PC-9 (cell line): ENCODE measurements around the gene SLC5A9.

Experiments
- EZH2 ChIP-seq: fragments of 200-600 bp; sonication (generic); IDR thresholded peaks from 2 replicates; pipeline ENCODE4 v1.8.0; 2017; ENCODE audit warnings: antibody characterized with exemption, low read depth
- TF ChIP-seq, protein P1 (sequence below): fragments of 200-600 bp; sonication (generic); conservative IDR thresholded peaks from 2 replicates; pipeline ENCODE4 v1.6.1; 2017; ENCODE audit warnings: mixed run types, antibody characterized with exemption, mild to moderate bottlenecking, moderate library complexity

DNA sequence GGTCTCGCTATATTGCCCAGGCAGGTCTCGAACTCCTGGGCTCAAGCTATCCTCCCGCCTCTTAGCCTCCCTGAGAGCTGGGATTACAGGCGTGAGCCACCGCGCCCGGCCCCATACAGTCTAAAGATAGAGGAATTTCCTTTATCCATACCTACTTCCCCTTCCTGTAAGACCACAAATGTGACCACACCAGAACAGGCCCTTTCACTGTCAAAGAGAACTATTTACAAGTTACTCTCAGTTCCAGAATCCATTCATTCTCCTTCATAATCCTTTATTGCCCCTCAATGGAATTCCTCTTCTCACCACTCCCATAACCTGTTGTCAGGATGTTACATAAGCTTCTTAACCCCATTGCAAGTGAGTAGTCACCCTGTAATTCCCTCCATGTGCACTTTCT, 26.3 kb upstream of the SLC5A9 start:
- TF ChIP-seq, protein P1, sequence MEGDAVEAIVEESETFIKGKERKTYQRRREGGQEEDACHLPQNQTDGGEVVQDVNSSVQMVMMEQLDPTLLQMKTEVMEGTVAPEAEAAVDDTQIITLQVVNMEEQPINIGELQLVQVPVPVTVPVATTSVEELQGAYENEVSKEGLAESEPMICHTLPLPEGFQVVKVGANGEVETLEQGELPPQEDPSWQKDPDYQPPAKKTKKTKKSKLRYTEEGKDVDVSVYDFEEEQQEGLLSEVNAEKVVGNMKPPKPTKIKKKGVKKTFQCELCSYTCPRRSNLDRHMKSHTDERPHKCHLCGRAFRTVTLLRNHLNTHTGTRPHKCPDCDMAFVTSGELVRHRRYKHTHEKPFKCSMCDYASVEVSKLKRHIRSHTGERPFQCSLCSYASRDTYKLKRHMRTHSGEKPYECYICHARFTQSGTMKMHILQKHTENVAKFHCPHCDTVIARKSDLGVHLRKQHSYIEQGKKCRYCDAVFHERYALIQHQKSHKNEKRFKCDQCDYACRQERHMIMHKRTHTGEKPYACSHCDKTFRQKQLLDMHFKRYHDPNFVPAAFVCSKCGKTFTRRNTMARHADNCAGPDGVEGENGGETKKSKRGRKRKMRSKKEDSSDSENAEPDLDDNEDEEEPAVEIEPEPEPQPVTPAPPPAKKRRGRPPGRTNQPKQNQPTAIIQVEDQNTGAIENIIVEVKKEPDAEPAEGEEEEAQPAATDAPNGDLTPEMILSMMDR = no peak
- TF ChIP-seq EZH2 = no peak
